HFFc6 (cell line): Measurements from ENCODE around the gene MESP1. TPM values are rescaled to one million over a fixed set of nuclear protein-coding genes. Genes with fewer than 3 reads are reported as not detected.

Source experiments
- DNase-seq: peaks from one replicate; pipeline ENCODE4 v3.0.0-alpha.2; 2018
- H3K27ac Mint-ChIP-seq: 2 replicates; pipeline ENCODE4 v1.8.0; 2020; ENCODE audit warnings: mild to moderate bottlenecking, mixed read lengths
- H3K27me3 Mint-ChIP-seq: 2 replicates; pipeline ENCODE4 v1.8.0; 2021; ENCODE audit warnings: mild to moderate bottlenecking, moderate library complexity, mixed read lengths; ENCODE audit not compliant: insufficient read depth
- H3K36me3 Mint-ChIP-seq: 2 replicates; pipeline ENCODE4 v1.8.0; 2021; ENCODE audit warnings: low read depth, mixed read lengths
- H3K4me1 Mint-ChIP-seq: 2 replicates; pipeline ENCODE4 v1.8.0; 2020; ENCODE audit warnings: low read depth, mixed read lengths
- H3K4me3 Mint-ChIP-seq: 2 replicates; pipeline ENCODE4 v1.8.0; 2020; ENCODE audit warnings: mild to moderate bottlenecking, moderate library complexity, mixed read lengths
- H3K9me3 Mint-ChIP-seq: 2 replicates; pipeline ENCODE4 v1.8.0; 2020; ENCODE audit warnings: mild to moderate bottlenecking, mixed read lengths
- total RNA-seq, 6 experiments: library from RNA; stranded (reverse); fragmentation: NEBNext Ultra II Directional; extraction: Animal tissue kit (Norgen Biotek cat#: 25700); gene quantifications; 2 replicates in 1 of 6; 3 replicates in 5 of 6; pipeline ENCODE4 v1.2.3, GENCODE V29; 2021
- TF ChIP-seq, protein P1 (sequence below): fragments of 200-600 bp; sonication (generic); IDR thresholded peaks from 2 replicates; pipeline ENCODE4 v1.5.0; 2021; ENCODE audit warnings: antibody characterized with exemption, mild to moderate bottlenecking

The MESP1 gene
- total RNA-seq, 6 experiments from 2014 or later = 0.13 to 0.57 (median 0.26) TPM

GRCh38 chr15:89754361-89755154 is 3.5 kb upstream of the MESP1 start:
- TF ChIP-seq, protein P1, sequence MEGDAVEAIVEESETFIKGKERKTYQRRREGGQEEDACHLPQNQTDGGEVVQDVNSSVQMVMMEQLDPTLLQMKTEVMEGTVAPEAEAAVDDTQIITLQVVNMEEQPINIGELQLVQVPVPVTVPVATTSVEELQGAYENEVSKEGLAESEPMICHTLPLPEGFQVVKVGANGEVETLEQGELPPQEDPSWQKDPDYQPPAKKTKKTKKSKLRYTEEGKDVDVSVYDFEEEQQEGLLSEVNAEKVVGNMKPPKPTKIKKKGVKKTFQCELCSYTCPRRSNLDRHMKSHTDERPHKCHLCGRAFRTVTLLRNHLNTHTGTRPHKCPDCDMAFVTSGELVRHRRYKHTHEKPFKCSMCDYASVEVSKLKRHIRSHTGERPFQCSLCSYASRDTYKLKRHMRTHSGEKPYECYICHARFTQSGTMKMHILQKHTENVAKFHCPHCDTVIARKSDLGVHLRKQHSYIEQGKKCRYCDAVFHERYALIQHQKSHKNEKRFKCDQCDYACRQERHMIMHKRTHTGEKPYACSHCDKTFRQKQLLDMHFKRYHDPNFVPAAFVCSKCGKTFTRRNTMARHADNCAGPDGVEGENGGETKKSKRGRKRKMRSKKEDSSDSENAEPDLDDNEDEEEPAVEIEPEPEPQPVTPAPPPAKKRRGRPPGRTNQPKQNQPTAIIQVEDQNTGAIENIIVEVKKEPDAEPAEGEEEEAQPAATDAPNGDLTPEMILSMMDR = no peak
- peaks cover 10% of the 10 kb centered on the region for H3K27me3 Mint-ChIP-seq
- no peaks in the 10 kb centered on the region for H3K36me3 Mint-ChIP-seq
- peaks cover 20% of the 10 kb centered on the region for H3K4me1 Mint-ChIP-seq
- H3K9me3 Mint-ChIP-seq = no peaks in the 10 kb centered on the region
- DNase-seq = peak; percentile 36
- H3K4me3 Mint-ChIP-seq = no peak overlapping the region; the same call in 1 of the 2 replicates
- no peak overlapping the region for H3K27ac Mint-ChIP-seq

DNA sequence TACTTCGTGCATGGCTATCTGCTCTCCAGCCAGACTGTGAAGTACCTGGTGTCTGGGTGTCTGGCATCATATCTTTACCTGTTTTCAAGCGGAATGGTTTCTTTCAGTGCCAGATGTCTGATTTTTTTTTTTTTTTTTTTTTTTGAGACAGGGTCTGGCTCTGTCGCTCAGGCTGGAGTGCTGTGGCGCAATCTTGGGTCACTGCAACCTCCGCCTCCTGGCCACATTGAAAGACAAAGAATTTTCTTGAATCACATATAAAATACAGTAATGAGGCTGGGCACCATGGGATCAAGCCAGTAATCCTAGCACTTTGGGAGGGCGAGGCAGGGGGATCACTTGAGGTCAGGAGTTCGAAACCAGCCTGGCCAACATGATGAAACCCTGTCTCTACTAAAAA is 2.8 kb upstream of the MESP1 start:
- Mint-ChIP-seq H3K4me3 (no peak overlapping the region), H3K27me3 (peaks cover 10% of the 10 kb centered on the region)
- TF ChIP-seq, protein P1 = no peak

DNA sequence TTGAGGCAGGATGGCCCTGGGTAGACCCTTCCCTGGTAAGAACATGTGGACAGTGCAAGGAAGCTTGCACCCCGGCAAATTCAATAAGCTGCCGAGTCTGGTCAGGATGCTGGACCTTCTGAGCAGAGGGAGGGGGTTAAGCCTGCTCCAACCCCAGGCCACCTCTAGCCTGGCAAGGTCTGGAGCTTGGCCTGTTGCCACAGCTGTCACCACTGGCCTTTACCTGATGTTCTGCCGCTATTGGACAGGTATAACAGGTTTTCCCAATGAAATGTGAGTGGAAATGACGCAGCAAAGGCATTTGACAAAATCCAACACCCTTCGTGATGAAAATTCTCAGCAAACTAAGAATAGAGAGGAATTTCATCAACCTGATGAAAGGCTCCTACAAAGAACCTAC is 699 bp upstream of the MESP1 start:
- Mint-ChIP-seq H3K9me3 (no peaks in the 10 kb centered on the region), H3K36me3 (no peaks in the 10 kb centered on the region), H3K27me3 (peaks cover 10% of the 10 kb centered on the region), H3K4me3 (no peak overlapping the region), H3K4me1 (peaks cover 19% of the 10 kb centered on the region), H3K27ac (no peak overlapping the region)
- DNase-seq = no peak
- TF ChIP-seq, protein P1 = no peak

More for the DNA sequence above, 2.8 kb upstream of the MESP1 start:
- peaks cover 19% of the 10 kb centered on the region for H3K4me1 Mint-ChIP-seq
- H3K27ac Mint-ChIP-seq = no peak overlapping the region
- DNase-seq = no peak
- H3K36me3 Mint-ChIP-seq = no peaks in the 10 kb centered on the region
- H3K9me3 Mint-ChIP-seq = no peaks in the 10 kb centered on the region

GRCh38 chr15:89749951-89750559 is 994 bp downstream of the MESP1 start:
- TF ChIP-seq, protein P1 = no peak
- peak overlapping the region; percentile 55 for H3K4me3 Mint-ChIP-seq
- DNase-seq = no peak
- H3K9me3 Mint-ChIP-seq = no peaks in the 10 kb centered on the region
- no peaks in the 10 kb centered on the region for H3K36me3 Mint-ChIP-seq
- H3K27me3 Mint-ChIP-seq = peaks cover 6% of the 10 kb centered on the region
- peaks cover 7% of the 10 kb centered on the region for H3K4me1 Mint-ChIP-seq
- H3K27ac Mint-ChIP-seq = no peak overlapping the region

DNA sequence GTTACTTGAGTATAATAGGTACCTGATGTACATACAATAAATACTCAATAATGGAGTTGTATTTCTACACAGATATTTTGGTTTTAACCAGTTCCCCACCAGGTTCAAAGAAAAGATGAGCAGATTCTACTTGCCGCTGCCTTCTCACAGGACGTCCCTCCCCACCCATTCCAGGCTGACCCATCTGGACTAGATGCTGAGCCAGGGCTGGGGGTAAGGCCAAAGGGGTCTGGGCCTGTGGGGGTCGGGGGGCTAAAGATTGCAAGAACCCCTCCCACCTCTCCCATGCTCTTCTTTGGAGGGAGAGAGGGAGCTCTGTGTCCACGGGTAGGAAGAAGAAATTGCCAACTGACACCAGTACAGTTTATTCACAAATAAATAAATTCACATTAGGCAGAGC is 1.5 kb downstream of the MESP1 start:
- Mint-ChIP-seq H3K27ac (no peak overlapping the region), H3K9me3 (no peaks in the 10 kb centered on the region)
- TF ChIP-seq, protein P1 = no peak

More for the DNA sequence above, 1.5 kb downstream of the MESP1 start:
- Mint-ChIP-seq H3K4me1 (peaks cover 2% of the 10 kb centered on the region), H3K4me3 (peak overlapping the region; percentile 55), H3K27me3 (peaks cover 4% of the 10 kb centered on the region), H3K36me3 (no peaks in the 10 kb centered on the region)
- DNase-seq = no peak
